Measurements from ENCODE around the gene AURKB.
"Not testable (repeated sequence)": the region's sequence is repeated elsewhere in the genome, so short reads cannot be mapped to it uniquely, and the experiment has no call there.

The AURKB gene

GRCh38 chr17:8187517-8188262 lies 22.7 kb downstream of the AURKB start:
- peak; percentile 99 for DNase-seq (ENCODE audit: low spot score)

- DNase-seq (ENCODE audit: low spot score): peak; percentile 95
Observed at GRCh38 chr17:8186787-8187516, 23.4 kb downstream of the AURKB start.

GRCh38 chr17:8186446-8186786 lies 24.0 kb downstream of the AURKB start:
- no peak for DNase-seq (ENCODE audit: low spot score)

- DNase-seq (ENCODE audit: low spot score): peak; percentile 90
Observed at GRCh38 chr17:8185582-8186445, 24.6 kb downstream of the AURKB start.

GRCh38 chr17:8176998-8177731 lies 33.2 kb downstream of the AURKB start:
- no peak for DNase-seq (ENCODE audit: low spot score)

GRCh38 chr17:8176197-8176940 lies 34.0 kb downstream of the AURKB start, which contains the start of gene TMEM107:
TSS of gene TMEM107 (minus strand) at chr17:8176380. CDS start at chr17:8176286, 94 bp downstream.
- peak; percentile 81 for DNase-seq (ENCODE audit: low spot score)

- DNase-seq (ENCODE audit: low spot score): no peak
Observed at GRCh38 chr17:8175795-8176196, 34.6 kb downstream of the AURKB start.

GRCh38 chr17:8173871-8174322 lies 36.5 kb downstream of the AURKB start:
- DNase-seq (ENCODE audit: low spot score): no peak

- peak; percentile 99 for DNase-seq (ENCODE audit: low spot score)
Observed at GRCh38 chr17:8173056-8173870, 37.1 kb downstream of the AURKB start.

- not testable (repeated sequence) for DNase-seq (ENCODE audit: low spot score)
Observed at GRCh38 chr17:8170186-8170585, 40.2 kb downstream of the AURKB start.

- DNase-seq (ENCODE audit: low spot score): no peak
Observed at GRCh38 chr17:8167526-8167925, 42.8 kb downstream of the AURKB start.

- no peak for DNase-seq (ENCODE audit: low spot score)
Observed at GRCh38 chr17:8166731-8167130, 43.6 kb downstream of the AURKB start.

GRCh38 chr17:8164815-8165131 lies 45.6 kb downstream of the AURKB start:
- DNase-seq (ENCODE audit: low spot score): no peak

GRCh38 chr17:8163978-8164814 lies 46.2 kb downstream of the AURKB start:
- DNase-seq (ENCODE audit: low spot score): peak; percentile 84

GRCh38 chr17:8162997-8163977 lies 47.1 kb downstream of the AURKB start:
- DNase-seq (ENCODE audit: low spot score): no peak

GRCh38 chr17:8162233-8162996 lies 48.0 kb downstream of the AURKB start, which contains the start of gene VAMP2:
TSS of gene VAMP2 (minus strand) at chr17:8162948. CDS start at chr17:8162879, 69 bp downstream.
- DNase-seq (ENCODE audit: low spot score): peak; percentile 56

All from SW480 (cell line).